ENCODE results near the gene ABCB8. TPM values are rescaled to one million over a fixed set of nuclear protein-coding genes. Genes with fewer than 3 reads are reported as not detected.
A peak's percentile ranks its signal among the peaks of the same experiment; 100 is the strongest.

The ABCB8 gene
- total and polyA plus RNA-seq, 9 of the 15 experiments (the other 6 are each of a cell fraction or from before 2014, with no cell fraction given): 7.6 to 106 (median 36.3) TPM

GRCh38 chr7:151082141-151083070 lies 54.2 kb downstream of the ABCB8 start (continued):
- TF ChIP-seq TRIM25 (IDR thresholded peaks at IDR 0.05; ENCODE audit: borderline replicate concordance) (peak; percentile 87; the same call in 1 of the 2 replicates), CHD2 (IDR thresholded peaks at IDR 0.05; ENCODE audit: low read depth, low read length) (no peak), RBM25 (IDR thresholded peaks at IDR 0.05; ENCODE audit: low read depth, low read length, severe bottlenecking) (no peak), HNRNPLL (IDR thresholded peaks at IDR 0.05; ENCODE audit: low read depth, low read length, poor library complexity, severe bottlenecking) (no peak), CEBPB (tag; IDR thresholded peaks at IDR 0.05) (no peak), ZKSCAN1 (IDR thresholded peaks at IDR 0.05; ENCODE audit: low read depth, low read length) (no peak), CBX3 (IDR thresholded peaks at IDR 0.05; ENCODE audit: borderline replicate concordance in 1 of 2, low read length in 2 of 2) (peak in 1 of 2 experiments; percentile 16; a peak in 1 of 3 replicates), U2AF1 (optimal IDR thresholded peaks at IDR 0.05; ENCODE audit: low read depth, low read length) (no peak), MYNN (IDR thresholded peaks at IDR 0.05) (no peak), MYNN (CRISPR knock-in tag; IDR thresholded peaks at IDR 0.05) (no peak), EZH2 (IDR thresholded peaks at IDR 0.05; ENCODE audit: borderline replicate concordance, low read depth, low read length) (no peak), GTF2E2 (tag; IDR thresholded peaks at IDR 0.05) (no peak), ZNF76 (CRISPR knock-in tag; IDR thresholded peaks at IDR 0.05; ENCODE audit: borderline replicate concordance) (0 out of 2 replicates have a peak, but pooled peaks have one; percentile 7), NR3C1 (CRISPR knock-in tag; IDR thresholded peaks at IDR 0.05) (no peak), HDAC3 (IDR thresholded peaks at IDR 0.05; ENCODE audit: borderline replicate concordance, partially characterized antibody) (no peak), ZNF445 (CRISPR knock-in tag; IDR thresholded peaks at IDR 0.05; ENCODE audit: low read depth) (no peak), RBM22 (IDR thresholded peaks at IDR 0.05; ENCODE audit: low read depth, low read length, poor library complexity, severe bottlenecking) (no peak), FOXO4 (CRISPR knock-in tag; IDR thresholded peaks at IDR 0.05) (no peak), ZNF586 (CRISPR knock-in tag; conservative IDR thresholded peaks at IDR 0.05) (no peak), PCBP1 (IDR thresholded peaks at IDR 0.05; ENCODE audit: low read depth, low read length, poor library complexity, severe bottlenecking) (no peak), RUNX1 (IDR thresholded peaks at IDR 0.05; ENCODE audit: low read depth) (no peak), ELF4 (CRISPR knock-in tag; IDR thresholded peaks at IDR 0.05) (peak; percentile 41; the same call in 1 of the 2 replicates)
- TF ChIP-seq, protein P1, sequence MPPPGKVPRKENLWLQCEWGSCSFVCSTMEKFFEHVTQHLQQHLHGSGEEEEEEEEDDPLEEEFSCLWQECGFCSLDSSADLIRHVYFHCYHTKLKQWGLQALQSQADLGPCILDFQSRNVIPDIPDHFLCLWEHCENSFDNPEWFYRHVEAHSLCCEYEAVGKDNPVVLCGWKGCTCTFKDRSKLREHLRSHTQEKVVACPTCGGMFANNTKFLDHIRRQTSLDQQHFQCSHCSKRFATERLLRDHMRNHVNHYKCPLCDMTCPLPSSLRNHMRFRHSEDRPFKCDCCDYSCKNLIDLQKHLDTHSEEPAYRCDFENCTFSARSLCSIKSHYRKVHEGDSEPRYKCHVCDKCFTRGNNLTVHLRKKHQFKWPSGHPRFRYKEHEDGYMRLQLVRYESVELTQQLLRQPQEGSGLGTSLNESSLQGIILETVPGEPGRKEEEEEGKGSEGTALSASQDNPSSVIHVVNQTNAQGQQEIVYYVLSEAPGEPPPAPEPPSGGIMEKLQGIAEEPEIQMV (tag; conservative IDR thresholded peaks at IDR 0.05; ENCODE audit: low read depth): no peak
- TF ChIP-seq, protein P2, sequence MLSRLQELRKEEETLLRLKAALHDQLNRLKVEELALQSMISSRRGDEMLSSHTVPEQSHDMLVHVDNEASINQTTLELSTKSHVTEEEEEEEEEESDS (CRISPR knock-in tag; IDR thresholded peaks at IDR 0.05): no peak

Measured in K562 (cell line).